ENCODE results near the gene YWHAB.
"Not testable (repeated sequence)": the region's sequence is repeated elsewhere in the genome, so short reads cannot be mapped to it uniquely, and the experiment has no call there.

Gene YWHAB

DNA sequence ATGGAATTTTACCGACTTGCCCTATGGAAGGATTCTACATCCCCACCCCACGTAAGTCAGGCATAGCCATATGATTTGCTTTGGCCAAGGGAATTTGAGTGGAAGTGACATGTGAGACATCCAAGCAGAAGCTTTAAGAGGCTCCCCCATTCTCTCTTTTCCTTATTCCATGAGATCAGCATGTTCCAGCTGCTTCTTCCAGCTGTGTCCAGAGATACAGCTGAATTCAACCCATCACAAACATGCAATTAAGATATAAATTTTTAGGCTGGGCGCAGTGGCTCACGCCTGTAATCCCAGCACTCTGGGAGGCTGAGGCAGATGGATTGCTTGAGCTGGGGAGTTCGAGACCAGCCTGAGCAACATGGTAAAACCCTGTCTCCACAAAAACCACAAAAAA is 16.0 kb upstream of the YWHAB start:
- no peak for DNase-seq (ENCODE audit: low read depth)

DNA sequence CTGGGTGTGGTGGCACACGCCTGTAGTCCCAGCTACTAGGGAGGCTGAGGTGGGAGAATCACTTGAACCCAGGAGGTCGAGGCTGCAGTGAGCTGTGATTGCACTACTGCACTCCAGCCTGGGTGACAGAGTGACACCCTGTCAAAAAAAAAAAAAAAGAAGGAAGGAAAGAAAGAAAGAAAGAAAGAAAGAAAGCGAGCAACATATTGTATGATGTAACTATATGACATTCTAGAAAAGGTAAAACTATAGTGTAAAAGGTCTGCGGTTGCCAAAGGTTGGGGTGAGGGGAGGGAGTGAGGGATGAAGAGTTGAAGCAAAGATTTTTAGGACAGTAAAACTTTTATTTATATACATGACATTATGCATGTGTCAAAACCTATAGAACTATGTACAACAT is 3.1 kb upstream of the YWHAB start:
- not testable (repeated sequence) for DNase-seq (ENCODE audit: low read depth)

GRCh38 chr20:44883214-44883902 is 2.1 kb upstream of the YWHAB start:
- DNase-seq (ENCODE audit: low read depth): no peak

GRCh38 chr20:44884907-44885391 is 556 bp upstream of the YWHAB start:
- no peak for DNase-seq (ENCODE audit: low read depth)

DNA sequence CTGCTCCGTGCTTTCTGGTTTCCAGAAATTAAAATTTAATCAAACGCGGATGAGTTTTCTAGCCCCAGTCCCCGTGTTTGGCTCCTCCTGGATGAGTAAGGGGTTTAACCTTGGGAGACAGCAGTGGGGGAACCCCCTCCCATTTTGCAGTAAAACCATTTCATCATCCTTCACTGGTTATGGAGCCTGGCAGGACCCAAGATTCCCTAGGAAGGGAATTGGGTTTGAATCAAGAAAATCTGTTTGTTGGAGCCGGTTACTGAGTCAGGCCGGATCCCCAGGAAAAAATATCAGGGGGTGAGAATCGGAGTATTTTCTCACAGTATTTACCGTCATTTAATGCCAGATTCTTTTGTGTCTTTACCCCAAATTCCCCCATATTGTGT is 754 bp downstream of the YWHAB start:
- no peak for DNase-seq (ENCODE audit: low read depth)

DNA sequence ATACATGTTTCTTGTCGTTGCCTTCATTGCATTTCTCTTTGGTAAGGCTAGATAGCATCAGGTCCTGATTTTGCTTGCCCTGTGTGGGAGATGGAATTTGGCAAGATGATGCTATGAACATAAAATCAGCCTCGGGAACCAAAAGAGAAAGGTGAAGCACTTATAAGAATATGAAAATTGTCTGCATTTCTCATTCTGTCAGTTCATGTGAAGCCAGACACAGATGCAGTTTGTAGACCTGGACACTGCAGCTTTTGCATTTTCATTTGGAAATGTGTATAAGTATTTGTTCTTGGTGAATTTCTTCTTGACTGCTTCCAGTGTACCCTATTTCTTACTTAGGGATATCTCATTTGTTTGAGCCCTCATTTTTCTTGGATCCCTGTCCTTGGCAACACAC is 1.3 kb downstream of the YWHAB start:
- no peak for DNase-seq (ENCODE audit: low read depth)

DNA sequence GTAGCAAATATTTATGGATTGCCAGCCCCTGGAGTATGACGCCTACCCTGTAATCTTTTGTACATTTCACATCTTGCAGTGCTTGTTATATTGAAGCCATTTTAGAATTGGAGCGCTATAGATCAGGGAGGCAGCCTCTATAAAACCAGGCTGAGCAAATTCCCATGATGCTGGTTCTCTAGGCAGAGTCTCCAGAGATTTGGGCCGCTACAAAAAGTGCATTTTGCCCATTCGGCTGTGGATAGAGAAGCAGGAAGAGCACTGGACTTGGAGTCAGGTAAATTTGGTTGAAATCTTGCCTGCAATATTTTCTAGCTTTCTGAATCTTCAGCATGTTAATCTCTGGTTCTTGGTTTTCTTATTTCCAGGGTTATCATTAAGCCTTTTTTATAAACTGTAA is 2.0 kb downstream of the YWHAB start:
- no peak for DNase-seq (ENCODE audit: low read depth)

- no peak for DNase-seq (ENCODE audit: low read depth)
Observed at GRCh38 chr20:44888226-44889103, 3.0 kb downstream of the YWHAB start.

GRCh38 chr20:44891826-44892225 is 6.3 kb downstream of the YWHAB start:
- DNase-seq (ENCODE audit: low read depth): no peak

- no peak for DNase-seq (ENCODE audit: low read depth)
Observed at GRCh38 chr20:44894959-44895358, 9.5 kb downstream of the YWHAB start.

DNA sequence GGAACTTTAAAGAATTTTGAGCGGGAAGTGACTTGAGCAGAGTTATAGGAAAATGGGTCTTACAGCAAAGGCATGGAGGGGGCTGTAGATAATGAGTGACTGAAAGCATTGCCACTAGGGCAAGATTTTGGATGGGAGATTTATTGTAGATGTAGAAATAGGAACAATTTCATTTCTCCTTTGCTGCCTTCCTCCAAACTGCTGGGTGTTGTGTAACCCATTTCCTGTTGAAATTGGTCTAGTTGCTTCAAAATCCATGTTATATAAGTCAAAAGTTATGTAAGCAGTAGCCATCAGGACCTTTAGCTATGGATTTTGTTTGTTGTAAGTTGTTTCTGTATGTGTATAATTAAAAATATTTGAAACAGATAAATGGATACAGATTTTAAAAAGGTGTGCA is 11.1 kb downstream of the YWHAB start:
- no peak for DNase-seq (ENCODE audit: low read depth)

- DNase-seq (ENCODE audit: low read depth): no peak
Observed at GRCh38 chr20:44897133-44897532, 11.6 kb downstream of the YWHAB start.

DNA sequence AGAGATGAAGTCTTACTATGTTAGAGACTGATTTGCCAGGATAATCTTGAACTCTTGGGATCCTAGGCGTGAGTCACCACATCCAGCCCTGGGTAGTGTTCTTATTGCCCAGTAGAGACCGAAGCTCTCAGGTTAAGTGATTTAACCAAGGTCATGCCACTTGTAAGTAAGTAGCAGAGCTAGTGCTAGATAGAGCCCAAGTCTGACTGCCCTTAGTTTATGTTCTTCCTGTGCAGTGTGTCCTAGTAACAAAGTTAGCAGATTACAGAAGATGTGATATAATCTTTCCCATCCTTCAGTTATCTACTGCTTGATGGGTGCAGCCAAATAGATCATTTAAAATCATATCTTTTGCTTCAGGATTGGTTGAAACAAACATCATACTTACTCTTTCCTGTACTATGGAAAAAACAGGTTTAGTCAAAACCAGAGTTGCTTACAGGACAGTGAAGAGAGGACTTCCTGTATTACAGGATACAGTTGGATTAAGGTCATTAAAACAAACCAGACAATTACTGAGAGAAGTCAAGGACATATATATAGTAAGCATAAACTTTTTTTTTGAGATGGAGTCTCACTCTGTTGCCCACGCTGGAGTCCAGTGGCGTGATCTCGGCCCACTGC is 14.8 kb downstream of the YWHAB start:
- no peak for DNase-seq (ENCODE audit: low read depth)

DNA sequence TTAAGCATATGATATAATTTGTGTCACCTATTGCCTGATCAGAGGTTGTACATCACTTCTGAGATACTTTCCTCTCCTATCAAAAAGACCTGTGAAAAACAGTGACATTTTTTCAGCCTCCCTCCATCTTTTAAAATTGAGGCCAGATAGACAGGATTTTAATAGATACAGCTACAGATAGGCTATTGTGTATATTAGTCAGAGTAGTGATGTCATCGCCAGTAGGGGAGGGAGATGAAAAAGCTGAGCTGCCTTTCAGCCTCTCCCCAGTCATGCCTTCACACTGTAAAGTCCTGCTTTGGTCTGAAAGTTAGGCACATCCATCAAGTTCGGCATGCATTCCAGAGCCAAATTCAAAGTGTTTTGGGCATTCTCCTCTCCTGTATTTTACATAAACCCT is 16.5 kb downstream of the YWHAB start:
- DNase-seq (ENCODE audit: low read depth): no peak

DNA sequence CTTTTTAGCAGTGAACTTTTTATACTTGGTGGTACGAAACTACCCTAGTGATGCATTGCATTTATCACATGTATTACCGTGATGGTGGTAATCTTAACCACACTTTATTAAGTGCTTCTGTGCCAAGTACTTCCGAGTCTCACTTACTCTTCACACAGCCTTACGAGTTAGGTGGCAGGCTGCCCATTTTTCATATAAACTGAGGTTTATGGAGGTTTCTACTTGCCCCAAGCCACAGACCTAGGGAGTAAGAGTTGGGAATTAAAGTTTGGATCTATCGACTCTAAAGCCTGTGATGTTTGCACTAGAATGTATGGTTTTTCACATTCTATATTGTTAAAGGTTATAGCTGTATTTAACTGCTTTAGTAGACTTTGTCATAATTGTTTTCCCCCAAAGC is 18.9 kb downstream of the YWHAB start:
- DNase-seq (ENCODE audit: low read depth): no peak

DNA sequence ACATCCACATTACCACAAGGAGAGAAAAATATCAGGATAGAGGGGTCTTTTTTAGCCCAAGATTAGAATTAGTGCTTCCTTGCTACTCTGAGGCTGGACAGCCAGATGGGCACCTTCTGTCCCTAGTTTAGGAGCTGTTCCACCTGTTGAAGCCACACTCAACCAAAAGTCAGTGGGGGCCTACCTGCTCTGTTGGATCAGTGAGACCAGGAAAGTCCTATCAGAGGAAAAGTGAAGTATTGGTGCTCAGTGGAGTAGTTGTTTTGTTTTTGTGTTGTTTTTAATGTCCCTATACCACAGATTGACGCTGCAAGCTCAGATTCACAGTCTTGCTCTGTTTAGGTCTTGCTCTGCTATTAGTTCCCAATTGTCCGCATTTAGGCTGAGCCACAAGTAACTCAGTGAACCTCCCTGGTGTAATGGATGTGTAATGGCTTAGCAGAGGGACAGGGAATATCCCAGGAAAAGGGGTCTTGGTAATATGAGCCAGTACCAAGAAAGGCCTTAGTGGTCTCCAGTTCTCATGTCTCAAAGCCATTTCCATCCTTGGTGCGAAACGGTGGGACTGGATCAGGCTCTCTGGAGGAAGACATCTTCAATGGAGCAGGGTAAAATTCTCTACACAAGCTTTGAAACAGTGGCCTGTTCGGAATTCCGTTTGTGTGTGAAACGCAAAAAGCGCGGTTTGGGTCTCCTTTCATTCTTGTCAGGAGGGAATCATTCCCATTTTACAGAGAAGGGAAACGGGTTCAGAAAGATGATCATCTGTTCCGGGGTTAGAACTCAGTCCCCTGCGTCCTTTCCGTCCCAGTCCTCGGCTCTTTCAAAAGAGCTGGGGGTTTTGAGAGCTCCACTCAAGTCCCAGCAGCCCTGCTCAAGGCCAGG is 23.7 kb downstream of the YWHAB start:
- no peak for DNase-seq (ENCODE audit: low read depth)

DNA sequence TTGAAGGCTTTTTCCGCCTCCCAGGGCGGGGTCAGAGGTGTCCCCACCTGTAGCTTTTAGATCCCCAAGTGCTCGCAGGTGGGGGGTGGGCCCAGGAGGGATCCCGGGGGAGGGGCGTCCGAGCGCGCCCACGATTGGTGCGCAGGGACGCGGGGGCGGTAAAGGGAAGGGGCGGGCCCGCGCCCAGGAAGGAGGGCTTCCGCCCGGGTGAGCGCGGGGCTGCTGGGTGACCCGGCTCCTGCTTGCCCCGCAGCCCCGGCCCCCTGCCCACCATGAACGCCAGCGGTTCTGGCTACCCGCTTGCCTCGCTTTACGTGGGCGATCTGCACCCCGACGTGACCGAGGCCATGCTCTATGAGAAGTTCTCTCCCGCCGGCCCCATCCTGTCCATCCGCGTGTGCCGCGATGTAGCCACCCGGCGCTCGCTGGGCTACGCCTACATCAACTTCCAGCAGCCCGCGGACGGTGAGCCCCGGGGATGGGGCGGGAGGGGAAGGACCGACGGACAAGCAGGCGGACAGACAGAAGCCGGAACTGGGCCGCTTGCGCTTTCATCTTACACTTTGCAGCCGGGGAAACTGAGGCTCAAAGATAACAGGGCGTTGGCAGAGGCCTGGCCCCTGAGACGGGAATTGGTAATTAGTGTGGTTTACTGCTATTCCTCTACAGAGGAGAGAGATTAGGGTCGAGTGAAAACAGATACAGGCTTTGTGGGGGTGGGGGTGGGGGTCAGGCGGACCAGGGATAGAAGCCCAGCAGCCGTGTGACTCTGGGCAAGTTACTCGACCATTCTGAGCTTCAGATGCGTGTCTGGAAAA is 24.6 kb downstream of the YWHAB start, which contains the start of gene PABPC1L:
Gene PABPC1L, plus strand, starts transcription at position 189 of the 818 bp plus-strand sequence. Its CDS starts 84 bp downstream, at position 273.
- peak; percentile 71 for DNase-seq (ENCODE audit: low read depth)

GRCh38 chr20:44910690-44911262 is 25.3 kb downstream of the YWHAB start:
- DNase-seq (ENCODE audit: low read depth): no peak

DNA sequence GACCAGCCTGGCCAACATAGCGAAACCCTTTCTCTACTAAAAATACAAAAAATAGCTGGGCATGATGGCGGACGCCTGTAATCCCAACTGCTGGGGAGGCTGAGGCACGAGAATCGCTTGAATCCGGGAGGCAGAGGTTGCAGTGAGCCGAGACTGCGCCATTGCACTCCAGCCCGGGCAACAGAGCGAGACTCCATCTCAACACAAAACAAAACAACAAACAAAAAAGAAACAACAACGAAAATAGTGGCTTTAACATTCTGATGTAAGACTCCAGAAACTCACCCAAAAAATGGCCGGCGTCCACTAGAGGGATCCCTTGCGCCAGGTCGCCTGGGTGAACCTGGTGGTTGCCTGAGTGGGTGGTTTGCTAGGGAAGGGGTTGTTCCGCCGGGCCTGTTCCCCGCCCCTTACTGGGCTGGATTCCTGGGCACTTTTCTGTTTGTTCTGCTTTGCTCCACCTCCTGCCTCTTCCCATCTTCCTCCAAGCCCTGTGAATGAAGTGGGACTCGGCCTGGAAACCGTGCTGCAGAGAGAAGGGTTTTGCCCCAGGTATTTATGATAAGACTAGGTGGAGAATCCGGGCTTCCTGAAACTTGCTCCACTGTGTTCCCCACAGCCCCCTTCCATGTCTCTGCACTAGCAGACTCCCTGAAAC is 25.9 kb downstream of the YWHAB start:
- DNase-seq (ENCODE audit: low read depth): peak; percentile 36

- DNase-seq (ENCODE audit: low read depth): no peak
Observed at GRCh38 chr20:44912189-44912588, 26.7 kb downstream of the YWHAB start.

Measured in activated T-cell treated with anti-CD3 and anti-CD28 coated beads for 24 hours (primary cell).